ENCODE measurements around the gene PSORS1C2. TPM values are rescaled to one million over a fixed set of nuclear protein-coding genes. Genes with fewer than 3 reads are reported as not detected.

The PSORS1C2 gene
- polyA plus RNA-seq, 2 of the 4 experiments (the other 2 are of a cell fraction): 0.08 TPM; not detected in 1

DNA sequence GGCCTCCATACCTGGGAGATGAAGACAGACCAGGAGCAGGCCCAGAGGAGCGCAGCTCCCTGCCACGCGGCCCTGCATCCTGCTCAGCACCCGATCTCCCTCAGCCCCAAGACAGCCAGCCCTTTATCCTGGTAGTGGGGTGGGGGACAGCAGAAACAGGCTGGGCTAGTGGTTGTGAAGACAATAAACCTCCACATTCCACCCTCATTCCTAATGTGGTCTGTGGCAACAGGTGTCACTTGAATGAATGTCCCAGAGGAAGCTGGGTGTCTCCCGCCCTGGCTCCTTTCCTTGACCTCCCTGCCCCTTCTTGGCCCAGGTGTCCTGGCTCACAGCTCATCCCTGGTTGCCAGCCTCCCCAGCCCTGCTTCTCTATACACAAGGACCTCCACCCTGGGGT is 26.4 kb downstream of the PSORS1C2 start, which contains the start of gene C6orf15 (continued):
- TF ChIP-seq PHF8 (IDR thresholded peaks at IDR 0.05; ENCODE audit: borderline replicate concordance, low read depth): no peak

DNA sequence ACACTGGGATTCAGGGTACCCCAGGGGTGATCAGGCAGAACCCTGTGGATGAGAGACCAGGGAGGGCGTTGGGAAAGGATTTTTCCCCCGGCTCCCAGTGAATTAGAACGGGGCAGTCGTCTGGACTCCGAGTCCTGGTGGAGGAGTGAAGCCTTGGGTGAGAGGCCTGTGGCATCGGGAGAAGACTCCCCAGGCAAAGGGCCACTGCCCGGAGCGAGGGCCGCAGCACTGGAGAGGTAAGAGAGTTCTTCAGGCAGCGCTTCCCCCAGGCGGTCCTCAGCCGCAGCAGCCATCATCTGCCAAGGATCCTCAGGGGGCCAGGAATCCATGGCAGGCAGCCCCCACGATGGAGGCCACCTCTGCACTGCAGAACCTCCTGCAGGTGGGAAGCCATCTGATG is 27.2 kb downstream of the PSORS1C2 start:
- ChIA-PET CTCF (interaction anchor here (0.7 to 2.4 kb wide), 6 partner anchors 10 to 196 kb away, joined by 3 to 8 read pairs (median 4); no protein-coding TSS in a partner anchor), POLR2A (no interaction called here)
- Histone ChIP-seq H3K4me1 (peaks cover 16% of the 10 kb centered on the region), H3K4me3 (no peak overlapping the region), H3K9me3 (no peaks in the 10 kb centered on the region), H3K4me2 (no peak overlapping the region), H3K27ac (no peak overlapping the region)
- TF ChIP-seq HOXB13 (CRISPR knock-in tag; IDR thresholded peaks at IDR 0.05; ENCODE audit: low read depth) (no peak), BHLHE40 (IDR thresholded peaks at IDR 0.05; ENCODE audit: low read depth, low read length) (no peak), CHD2 (IDR thresholded peaks at IDR 0.05; ENCODE audit: low read length, partially characterized antibody) (no peak), POLR2A (IDR thresholded peaks at IDR 0.05; ENCODE audit: low read length) (no peak), FOSB (CRISPR knock-in tag; IDR thresholded peaks at IDR 0.05) (no peak), RARB (CRISPR knock-in tag; IDR thresholded peaks at IDR 0.05) (no peak), CEBPB (IDR thresholded peaks at IDR 0.05) (no peak)
- TF ChIP-seq, protein P1, sequence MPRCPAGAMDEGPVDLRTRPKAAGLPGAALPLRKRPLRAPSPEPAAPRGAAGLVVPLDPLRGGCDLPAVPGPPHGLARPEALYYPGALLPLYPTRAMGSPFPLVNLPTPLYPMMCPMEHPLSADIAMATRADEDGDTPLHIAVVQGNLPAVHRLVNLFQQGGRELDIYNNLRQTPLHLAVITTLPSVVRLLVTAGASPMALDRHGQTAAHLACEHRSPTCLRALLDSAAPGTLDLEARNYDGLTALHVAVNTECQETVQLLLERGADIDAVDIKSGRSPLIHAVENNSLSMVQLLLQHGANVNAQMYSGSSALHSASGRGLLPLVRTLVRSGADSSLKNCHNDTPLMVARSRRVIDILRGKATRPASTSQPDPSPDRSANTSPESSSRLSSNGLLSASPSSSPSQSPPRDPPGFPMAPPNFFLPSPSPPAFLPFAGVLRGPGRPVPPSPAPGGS (IDR thresholded peaks at IDR 0.05): no peak
- TF ChIP-seq, protein P2, sequence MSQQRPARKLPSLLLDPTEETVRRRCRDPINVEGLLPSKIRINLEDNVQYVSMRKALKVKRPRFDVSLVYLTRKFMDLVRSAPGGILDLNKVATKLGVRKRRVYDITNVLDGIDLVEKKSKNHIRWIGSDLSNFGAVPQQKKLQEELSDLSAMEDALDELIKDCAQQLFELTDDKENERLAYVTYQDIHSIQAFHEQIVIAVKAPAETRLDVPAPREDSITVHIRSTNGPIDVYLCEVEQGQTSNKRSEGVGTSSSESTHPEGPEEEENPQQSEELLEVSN (IDR thresholded peaks at IDR 0.05; ENCODE audit: borderline replicate concordance, low read depth): no peak
- TF ChIP-seq, protein P3, sequence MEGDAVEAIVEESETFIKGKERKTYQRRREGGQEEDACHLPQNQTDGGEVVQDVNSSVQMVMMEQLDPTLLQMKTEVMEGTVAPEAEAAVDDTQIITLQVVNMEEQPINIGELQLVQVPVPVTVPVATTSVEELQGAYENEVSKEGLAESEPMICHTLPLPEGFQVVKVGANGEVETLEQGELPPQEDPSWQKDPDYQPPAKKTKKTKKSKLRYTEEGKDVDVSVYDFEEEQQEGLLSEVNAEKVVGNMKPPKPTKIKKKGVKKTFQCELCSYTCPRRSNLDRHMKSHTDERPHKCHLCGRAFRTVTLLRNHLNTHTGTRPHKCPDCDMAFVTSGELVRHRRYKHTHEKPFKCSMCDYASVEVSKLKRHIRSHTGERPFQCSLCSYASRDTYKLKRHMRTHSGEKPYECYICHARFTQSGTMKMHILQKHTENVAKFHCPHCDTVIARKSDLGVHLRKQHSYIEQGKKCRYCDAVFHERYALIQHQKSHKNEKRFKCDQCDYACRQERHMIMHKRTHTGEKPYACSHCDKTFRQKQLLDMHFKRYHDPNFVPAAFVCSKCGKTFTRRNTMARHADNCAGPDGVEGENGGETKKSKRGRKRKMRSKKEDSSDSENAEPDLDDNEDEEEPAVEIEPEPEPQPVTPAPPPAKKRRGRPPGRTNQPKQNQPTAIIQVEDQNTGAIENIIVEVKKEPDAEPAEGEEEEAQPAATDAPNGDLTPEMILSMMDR (IDR thresholded peaks at IDR 0.05): no peak
- TF ChIP-seq, protein P4, sequence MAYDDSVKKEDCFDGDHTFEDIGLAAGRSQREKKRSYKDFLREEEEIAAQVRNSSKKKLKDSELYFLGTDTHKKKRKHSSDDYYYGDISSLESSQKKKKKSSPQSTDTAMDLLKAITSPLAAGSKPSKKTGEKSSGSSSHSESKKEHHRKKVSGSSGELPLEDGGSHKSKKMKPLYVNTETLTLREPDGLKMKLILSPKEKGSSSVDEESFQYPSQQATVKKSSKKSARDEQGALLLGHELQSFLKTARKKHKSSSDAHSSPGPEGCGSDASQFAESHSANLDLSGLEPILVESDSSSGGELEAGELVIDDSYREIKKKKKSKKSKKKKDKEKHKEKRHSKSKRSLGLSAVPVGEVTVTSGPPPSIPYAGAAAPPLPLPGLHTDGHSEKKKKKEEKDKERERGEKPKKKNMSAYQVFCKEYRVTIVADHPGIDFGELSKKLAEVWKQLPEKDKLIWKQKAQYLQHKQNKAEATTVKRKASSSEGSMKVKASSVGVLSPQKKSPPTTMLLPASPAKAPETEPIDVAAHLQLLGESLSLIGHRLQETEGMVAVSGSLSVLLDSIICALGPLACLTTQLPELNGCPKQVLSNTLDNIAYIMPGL (CRISPR knock-in tag; IDR thresholded peaks at IDR 0.05; ENCODE audit: borderline replicate concordance): no peak
- DNase-seq (ENCODE audit: low read depth in 1 of 2, low spot score in 1 of 2) (no peak), ATAC-seq (no peak), FAIRE-seq (no peak)
- WGBS (ENCODE audit: missing lambda C conversion rate): 89% methylated on average over 7 of the region's 13 CpGs

DNA sequence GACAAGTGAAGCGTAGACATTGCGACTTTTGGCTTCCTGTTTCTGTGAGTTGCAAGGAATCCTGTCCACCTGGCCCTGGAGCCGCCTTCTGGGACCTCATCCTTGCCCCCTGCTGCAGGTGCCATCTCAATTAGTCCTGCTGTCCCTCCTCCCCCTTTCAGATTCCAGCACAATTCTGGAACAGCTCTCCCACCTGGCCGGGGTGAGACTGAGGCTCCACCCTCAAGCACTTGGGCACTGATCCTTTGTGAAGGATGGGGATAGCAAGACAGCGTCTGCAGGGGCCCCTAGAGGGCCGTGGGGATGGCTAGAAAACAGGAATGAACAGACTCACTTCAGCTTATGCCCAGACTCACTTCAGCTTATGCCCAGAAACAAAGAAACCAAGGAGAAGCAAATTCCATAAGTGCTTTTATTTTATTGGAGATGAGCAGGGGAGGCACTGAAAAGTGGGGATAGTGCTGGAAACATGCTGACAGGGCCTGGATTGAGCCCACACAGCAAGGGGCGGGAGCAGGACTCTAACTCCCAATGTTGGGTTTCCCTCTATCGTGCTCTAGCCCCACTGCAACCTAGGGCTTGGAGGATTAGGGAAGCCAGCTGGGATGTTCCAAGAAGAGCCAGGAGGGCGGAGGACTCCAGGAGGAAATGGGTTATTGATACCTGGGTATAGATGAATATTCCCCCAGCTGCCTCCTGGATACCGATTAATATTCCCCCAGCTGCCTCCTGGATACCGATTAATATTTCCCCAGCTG is 27.9 kb downstream of the PSORS1C2 start:
- ChIA-PET POLR2A (no interaction called here), CTCF (interaction anchor here (1.0 to 2.4 kb wide), 6 partner anchors 11 to 196 kb away, joined by 3 to 8 read pairs (median 4); no protein-coding TSS in a partner anchor)
- H3K9me3 ChIP-seq: no peaks in the 10 kb centered on the region
- no peak for ATAC-seq
- no peak overlapping the region for H3K27ac ChIP-seq
- no peak overlapping the region for H3K4me2 ChIP-seq
- 80% methylated on average over 10 of the region's 11 CpGs for WGBS (ENCODE audit: missing lambda C conversion rate)
- no peak for DNase-seq (ENCODE audit: low read depth in 1 of 2, low spot score in 1 of 2)
- no peak for FAIRE-seq
- peaks cover 16% of the 10 kb centered on the region for H3K4me1 ChIP-seq
- H3K4me3 ChIP-seq: no peak overlapping the region
- TF ChIP-seq ESRRA (IDR thresholded peaks at IDR 0.05; ENCODE audit: borderline replicate concordance, low read length) (no peak), POLR2A (IDR thresholded peaks at IDR 0.05; ENCODE audit: low read length) (no peak), NFE2L2 (conservative IDR thresholded peaks at IDR 0.05; ENCODE audit: low read length) (no peak), CHD2 (IDR thresholded peaks at IDR 0.05; ENCODE audit: low read length, partially characterized antibody) (no peak), MAZ (IDR thresholded peaks at IDR 0.05; ENCODE audit: borderline replicate concordance, low read depth, low read length) (no peak), TP53 (CRISPR knock-in tag; IDR thresholded peaks at IDR 0.05) (no peak), CEBPB (IDR thresholded peaks at IDR 0.05) (no peak), ZSCAN20 (CRISPR knock-in tag; IDR thresholded peaks at IDR 0.05) (no peak), HOXB5 (CRISPR knock-in tag; IDR thresholded peaks at IDR 0.05) (no peak), MAFK (IDR thresholded peaks at IDR 0.05; ENCODE audit: partially characterized antibody) (no peak), EHF (CRISPR knock-in tag; IDR thresholded peaks at IDR 0.05) (no peak), CBX2 (IDR thresholded peaks at IDR 0.05; ENCODE audit: borderline replicate concordance, low read depth) (no peak), ZC3H11A (IDR thresholded peaks at IDR 0.05) (no peak)
- TF ChIP-seq, protein P3 (IDR thresholded peaks at IDR 0.05): no peak

Measured in A549 (cell line).